Endometrium (tissue), 2 donors: Measurements from ENCODE around the gene MTMR3.

ENCODE experiments used
- FAIRE-seq: peaks from 2 replicates; lab custom pipeline; 2012; peaks lifted over from hg19 to GRCh38; lab: Jason Lieb, UNC
- donor health status: control.
- donor health status: control.

The MTMR3 gene

DNA sequence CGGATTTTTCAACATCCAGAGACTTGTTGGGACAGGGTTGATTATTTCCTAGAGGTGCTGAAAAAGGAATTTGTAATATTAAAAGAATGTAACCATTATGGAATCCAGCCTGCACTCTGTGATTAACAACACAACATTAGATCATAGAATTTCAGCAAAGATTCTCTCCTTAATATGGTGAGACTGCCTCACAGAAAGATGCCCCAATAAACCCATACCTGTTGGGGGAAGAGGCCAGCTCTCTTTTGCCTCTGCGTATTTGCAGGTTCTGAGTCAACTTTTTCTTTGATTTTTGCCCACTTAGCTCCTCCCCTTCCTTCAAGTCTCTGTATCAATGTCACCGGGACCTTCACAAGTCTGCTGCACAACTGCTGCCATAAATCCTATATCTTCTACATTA lies 12.4 kb upstream of the MTMR3 start:
- no peak for FAIRE-seq

DNA sequence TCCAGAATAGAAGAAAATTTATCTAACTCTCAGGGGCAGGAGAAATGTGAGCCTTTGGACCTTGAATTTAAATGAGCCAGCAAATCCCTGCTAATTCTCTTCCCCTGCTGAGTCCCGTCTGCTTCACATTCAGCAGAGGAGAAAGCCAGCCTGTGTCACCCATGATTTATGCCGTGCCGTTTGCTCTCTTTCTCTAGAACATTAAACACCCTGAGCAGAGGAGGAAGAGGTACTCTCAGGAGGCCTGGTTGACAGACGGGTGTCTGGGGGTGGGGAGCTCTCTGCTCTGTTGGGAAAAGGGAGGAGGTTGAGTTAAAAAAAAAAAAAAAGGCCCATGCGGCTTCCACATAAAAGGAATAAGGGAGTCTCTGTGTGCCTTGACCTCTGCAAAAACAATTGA lies 11.3 kb upstream of the MTMR3 start:
- no peak for FAIRE-seq

DNA sequence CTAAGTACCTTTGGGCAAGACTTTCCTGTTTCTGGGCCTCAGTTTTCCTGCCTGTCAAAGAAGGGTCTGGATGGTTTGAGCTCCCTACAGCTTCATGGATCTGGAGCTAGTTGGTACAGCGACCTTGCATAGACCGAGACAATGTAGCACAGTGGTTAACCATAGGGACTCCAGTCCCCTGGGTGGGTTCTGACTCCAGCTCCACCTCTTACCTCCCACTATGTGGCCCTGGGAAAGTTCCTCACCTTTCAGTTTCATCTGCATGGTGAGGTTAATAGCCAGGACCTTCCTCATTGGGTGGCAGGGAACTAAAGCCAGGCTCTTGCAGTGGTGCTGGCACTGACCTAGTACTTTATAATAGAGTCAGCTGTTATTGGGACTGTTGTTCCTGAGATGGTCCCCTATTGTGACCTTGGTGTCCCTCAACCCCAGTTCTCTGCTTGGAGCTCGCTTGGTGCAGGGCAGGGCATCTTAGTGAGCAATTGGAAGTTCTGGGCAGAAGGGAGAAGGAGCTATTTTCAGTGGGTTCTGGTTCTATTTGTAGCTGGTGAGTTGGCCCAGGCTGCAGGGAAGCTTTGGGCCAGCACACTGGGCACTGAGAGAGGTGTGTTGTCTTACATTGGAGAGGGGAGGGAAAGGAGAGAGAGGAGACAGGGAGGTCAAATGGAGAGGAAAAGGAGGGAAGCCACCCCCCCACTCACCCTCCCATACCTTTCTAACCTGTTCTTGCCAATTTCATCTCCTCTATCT lies 10.7 kb upstream of the MTMR3 start:
- no peak for FAIRE-seq

DNA sequence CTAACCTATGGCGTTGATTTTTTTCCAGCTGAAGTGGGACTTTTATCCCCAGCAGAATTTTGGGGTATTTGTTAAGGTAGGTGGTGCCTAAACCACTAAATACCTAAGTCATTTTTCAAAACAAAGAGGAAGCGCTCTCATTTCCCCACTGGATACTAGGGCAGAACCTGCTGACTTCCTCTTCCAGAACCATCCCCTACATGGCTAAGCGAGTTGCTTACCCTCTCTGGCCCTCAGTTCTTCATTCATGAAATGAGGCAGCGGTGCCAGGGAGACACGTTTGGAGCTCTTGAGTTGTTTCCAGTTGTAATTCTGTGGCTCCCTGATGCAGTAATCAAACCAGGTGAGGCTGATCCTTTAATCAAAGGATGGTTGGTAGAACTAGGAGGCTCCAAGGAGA lies 10.0 kb upstream of the MTMR3 start:
- FAIRE-seq: no peak

DNA sequence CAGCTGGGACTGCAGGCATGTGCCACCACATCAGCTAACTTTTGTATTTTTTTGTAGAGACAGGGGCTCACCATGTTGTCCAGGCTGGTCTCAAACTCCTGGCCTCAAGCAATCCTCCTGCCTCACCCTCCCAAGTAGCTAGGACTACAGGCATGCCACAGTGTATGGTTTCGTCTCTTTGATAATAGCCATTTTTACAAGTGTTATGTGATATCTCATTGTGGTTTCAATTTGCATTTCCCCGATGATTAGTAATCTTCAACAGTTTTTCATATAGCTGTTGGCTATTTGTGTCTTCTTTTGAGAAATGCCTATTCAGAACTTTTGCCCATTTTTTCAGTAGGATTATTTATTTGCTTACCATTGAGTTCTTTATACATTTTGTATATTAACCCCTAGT lies 9.0 kb upstream of the MTMR3 start:
- FAIRE-seq: no peak

DNA sequence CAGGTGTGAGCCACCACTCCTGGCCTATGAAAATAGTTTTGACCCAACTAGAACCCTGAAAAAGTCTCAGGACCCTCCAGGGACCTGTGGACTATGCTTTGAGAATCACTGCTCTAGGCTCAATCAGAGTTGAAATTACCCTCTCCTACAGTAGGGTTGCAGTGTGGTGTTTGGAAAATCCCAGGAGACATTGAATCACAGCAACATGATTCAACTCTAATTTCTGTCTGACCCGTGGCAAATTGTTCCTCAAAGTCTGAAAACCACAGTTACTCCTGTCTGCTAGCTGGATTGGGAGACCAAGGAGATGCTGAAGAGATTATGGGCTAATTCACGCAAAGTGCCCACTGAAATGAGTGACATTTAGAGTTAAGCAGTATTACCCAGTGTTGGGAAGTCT lies 5.4 kb upstream of the MTMR3 start:
- no peak for FAIRE-seq

DNA sequence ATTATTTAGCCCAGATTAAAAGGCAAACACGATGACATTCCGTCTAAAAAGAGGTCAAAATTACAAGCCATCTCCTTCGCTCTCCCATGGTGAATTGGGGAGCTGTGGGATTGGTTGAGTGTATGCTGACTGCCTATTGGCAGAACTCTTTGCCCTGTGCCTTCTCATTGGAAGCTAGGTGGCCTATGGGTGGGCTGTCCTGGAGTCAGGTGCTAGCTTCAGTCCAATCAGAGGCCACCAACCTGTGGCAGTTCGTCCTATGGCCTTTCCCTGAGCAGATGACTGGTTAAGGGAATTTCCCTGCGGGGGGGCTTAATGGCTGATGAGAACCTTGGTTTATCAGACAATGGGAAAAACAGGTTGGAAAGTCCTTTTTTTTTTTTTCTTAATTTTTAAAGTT lies 3.2 kb upstream of the MTMR3 start:
- FAIRE-seq: no peak

DNA sequence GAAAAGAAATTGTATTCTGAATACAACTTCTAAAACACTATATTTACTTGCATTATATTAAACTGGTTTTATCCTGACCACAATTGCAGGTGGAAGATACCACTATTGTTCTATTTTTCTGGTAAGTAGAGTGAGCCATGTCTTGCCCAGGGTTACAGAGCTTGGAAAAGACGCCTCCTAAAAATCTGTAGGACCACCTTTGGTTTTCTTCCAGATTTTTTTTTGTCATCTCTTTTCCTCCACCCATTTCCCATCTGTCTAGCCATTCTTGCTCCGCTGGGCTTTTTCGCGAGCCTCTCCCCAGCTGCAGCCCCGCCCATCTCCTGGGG lies 294 bp upstream of the MTMR3 start:
- no peak for FAIRE-seq

DNA sequence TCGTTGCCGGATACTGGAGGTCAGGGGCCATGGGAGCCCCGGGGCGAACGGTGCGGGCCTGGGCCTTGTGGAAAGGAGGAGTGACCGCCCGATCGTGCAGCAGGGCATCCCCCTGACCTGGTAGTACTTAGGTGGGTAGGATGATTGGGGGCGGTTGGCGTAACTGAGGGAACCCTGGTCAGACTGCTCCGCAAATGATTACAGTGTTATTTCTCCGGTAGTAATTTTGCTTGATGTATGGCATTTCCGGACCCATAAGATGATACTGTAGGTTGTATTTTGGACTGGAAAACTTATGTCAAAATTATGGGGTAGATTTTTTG lies 762 bp downstream of the MTMR3 start:
- FAIRE-seq: no peak

DNA sequence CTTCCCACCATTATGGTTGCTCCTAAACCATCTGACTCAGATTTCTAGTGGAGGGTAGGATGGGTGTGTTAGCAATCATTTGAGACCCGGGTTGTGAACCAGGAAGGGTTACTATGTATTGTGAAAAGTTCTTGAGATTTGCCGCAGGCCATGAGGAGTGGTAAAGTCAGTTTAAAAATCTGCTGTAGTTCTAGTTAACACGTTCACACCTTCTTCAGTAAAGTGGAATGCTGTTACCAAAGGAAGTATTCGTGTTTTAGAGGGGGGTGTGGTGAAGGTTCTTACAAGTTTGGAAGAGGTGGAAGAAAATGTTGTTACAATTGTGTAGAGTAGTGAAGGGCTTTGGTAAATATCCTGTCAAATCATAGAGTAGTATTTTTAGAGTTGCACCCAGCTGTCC lies 2.6 kb downstream of the MTMR3 start:
- peak; percentile 51 for FAIRE-seq

DNA sequence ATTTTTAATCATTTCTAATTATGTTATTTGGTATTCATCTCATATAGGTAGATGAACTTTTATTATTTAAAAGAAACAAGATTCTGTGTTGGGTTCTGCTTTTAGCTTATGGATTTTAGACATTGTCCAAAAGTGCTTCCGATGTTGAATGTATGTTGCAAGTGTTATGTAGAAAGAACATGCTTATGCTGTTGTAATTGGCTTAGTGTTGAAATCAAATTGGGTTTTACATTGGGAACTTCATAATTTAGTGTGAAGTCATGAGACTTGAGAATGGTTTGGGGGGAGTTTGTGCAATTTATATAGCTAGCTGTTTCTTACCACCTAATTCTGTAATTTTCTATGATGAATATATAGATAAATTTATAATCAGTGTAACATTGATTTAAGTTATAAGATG lies 3.6 kb downstream of the MTMR3 start:
- FAIRE-seq: peak; percentile 21

DNA sequence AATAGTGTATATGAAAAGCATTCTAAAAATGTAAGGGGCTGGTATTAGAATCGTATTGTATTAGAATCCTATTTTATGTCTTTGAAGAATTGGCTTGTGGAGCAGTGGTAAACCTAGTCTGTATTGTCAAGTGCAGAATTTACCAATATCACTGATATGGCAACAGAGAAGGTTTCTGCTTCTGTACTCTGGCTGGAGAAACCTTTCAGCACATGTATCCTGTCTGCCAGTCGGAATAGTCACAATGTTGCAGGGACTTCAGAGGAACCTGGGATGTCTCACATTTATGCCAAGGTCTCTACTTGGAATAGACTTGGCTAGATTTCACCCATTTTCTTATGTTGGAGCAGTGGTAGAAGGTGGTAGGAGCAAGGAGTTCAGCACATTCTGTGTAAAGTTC lies 4.4 kb downstream of the MTMR3 start:
- FAIRE-seq: no peak

DNA sequence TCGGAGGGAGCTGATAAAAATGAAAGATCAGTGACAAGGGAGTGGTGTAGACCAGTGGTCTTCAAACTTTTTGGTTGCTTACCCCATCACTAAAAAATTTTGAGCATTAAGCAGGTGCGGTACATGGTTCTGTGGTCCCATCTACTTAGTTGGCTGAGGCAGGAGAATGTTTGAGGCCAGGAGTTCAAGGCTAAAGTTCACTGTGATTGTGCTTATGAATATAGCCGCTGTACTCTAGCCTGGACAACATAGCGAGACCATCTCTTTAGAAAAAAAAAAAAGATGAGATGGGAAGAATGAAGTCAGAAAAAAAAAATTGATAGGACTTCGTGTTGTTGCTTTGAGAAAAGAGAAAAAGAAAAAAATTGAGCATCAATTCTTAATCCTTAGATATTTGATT lies 7.8 kb downstream of the MTMR3 start:
- no peak for FAIRE-seq

DNA sequence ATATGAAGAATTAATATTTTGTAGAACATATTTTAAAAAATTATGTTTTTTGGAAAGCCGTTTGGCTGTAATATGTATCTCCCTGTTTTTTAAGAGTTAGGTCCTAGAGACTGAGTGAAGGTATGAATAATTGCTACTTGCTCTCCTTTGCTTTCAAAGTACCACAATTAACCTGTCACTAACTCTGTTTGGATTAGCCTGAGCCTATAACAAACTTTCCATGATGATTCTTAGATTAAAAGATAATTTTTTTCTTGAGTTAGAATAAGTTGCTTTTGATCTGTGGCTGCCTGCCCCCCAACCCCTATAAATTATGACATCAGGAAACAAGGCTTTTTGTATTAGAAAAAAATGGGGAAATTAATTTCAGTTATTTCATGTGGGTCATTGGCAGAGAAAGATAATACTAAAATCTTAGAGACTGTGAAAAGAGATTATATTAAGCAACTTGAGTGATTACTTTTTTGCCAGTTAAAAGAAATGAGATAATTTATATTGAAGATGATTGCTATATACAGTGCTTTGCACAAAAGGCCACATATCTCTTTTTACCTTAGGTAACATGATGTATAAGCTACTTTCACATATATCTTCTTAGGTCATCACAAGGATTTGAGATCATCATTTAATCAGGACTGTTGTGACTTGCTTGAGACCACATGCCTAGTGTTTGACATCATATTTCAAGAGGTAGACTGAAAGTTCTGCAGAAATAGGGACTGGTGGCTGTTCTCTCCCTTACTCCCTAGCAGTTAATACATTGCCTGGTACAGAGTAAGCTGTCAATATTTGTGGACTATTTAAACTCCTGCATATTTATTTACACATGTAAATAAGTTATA lies 9.6 kb downstream of the MTMR3 start:
- no peak for FAIRE-seq

DNA sequence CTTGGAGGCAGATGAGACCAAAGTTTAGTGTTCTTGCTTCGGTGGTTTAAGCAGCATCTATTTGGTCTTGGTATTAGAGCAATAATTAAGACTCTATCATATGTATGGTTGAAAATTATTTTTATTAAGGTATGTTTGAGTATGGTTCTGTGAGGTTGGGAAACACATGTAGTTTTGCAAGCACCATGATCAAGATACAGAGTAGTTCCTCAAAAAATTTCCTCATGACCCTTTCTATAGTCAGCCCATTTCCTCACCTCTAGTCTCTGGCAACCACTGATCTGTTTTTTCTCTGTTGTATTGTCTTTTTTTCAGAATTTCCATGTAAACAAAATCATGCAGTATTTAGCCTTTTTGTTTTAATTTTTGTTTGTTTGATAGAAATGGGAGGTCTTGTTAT lies 18.4 kb downstream of the MTMR3 start:
- FAIRE-seq: peak; percentile 81

DNA sequence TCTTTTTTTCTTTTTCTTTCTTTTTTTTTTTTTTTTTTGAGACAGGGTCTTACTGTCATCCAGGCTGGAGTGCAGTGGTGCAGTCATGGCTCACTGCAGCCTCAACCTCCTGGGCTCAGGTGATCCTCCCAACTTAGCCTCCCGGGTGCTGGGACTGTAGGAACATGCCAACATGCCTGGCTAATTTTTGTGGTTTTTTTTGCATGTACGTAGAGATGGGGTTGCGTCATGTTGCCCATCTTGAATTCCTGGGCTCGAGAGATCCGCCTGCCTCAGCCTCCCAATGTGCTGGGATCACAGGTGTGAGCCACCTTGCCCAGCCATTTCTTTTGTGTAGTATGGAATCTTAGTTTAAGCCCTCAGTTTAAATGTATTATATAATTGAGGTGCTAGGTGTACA lies 20.4 kb downstream of the MTMR3 start:
- FAIRE-seq: no peak

DNA sequence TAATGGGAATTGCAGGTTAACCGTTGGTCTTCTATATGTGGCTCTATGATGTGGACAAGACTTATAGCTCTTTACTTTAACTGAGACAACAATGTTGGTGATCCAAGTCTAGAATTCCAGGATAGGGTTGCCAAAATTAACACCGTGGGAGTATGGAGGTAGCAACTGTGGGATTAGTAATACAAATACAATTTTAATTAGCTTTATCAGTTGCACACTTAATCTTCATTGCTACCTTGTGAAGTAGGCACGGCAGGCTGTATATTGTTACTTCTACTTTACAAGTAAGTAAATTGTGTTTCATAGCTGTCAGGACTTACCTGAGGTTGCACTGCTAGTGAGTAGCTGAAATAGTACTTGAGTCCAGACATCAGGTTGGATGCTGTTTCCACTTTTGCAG lies 21.0 kb downstream of the MTMR3 start:
- FAIRE-seq: no peak

DNA sequence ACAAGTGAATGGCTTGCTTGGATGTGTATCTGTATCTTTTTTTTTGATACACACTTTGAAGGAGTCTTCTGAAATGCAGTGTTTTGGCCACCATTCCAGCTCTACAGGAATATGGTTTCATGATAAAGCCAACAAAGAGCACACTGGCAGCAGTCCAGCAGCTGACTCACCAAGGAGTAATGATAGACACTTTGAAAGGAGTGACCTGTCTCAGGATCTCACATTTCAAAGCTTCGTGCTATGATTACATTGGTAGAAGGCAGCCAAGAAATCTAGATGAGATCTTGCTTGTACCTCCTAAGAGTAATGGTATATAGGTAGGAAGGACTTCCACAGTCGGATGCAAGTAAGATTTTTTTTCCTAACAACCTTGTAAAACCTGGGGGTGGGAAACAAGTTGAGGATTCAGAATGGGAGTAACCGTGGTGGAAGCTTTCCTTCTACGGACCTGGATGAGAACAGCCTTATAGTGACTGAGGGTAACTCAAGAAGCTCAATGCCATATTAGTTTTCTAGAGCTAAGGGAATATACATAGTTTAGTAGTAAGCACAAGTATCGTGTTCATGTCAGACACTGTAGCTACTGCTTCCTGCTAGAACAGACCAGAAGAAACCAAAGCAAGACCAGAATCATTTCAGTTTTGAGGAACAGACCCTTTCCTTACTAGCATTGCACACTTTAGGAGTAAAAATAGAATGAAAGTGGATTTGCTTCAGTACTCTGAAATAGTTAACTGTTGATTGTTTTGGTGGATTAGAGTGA lies 25.0 kb downstream of the MTMR3 start:
- FAIRE-seq: no peak

DNA sequence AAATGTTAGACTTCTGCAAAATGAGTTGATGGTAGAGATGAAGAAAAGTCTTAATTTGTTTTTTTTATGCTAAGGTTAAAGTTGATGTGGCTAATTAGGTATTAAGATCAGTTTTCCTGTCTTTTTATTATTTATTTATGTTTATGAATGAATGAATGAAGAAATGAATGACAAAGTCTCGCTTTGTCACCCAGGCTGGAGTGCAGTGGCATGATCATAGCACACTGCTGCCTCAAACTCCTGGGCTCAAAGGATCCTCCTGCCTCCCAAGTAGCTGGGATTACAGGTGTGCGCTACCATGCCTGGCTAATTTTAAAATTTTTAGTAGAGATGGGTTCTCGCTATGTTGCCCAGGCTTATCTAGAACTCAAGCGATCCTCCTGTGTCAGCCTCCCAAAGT lies 29.2 kb downstream of the MTMR3 start:
- no peak for FAIRE-seq

DNA sequence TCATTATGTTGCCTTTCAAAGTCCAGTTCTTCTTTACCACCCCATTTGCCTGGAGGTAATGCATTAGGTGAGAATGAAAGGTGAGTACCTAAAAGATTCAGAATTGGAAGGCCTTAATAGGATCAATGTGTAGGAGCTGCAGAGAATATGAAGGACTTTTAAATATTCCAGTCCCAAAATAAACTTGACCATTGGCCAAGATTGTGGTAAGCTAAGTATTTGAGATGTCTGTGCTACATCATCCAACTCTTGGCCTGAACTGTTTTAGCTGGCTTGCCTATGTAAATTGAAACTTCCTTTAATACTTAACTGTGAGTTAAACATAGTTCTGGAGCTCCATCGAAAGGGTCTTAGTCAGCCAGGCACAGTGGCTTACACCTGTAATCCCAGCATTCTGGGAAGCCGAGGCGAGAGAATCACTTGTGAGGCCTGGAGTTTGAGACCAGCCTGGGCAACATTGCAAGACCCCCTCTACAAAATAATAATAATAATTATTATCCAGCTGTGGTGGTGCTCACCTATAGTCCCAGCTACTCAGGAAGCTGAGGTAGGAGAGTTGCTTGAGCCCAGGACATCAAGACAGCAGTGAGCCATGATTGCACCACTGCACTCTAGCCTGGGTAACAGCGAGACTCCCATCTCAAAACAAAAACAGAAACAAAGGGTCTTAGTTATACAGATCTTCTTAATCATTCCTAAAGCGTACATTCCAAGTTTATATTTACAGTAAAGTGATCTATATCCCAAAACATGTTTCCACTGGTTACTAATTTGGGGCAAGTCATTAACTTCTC lies 29.8 kb downstream of the MTMR3 start:
- no peak for FAIRE-seq

DNA sequence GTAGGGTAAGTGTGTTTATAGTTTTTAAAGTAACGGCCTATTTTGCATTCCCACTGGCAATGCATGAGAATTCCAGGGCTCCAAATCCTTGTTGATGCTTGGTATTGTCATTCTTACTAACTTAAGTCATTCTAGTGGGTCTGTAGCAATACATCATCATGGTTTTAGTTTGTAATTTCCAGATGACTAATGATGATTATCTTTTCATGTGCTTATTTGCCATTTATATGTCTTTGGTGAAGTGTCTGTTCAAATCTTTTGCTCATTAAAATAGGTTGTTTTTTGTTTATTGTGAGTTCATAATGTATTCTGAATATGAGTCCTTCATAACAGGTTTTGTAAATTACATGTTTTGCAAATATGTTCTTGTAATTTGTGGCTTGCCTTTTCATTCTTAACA lies 31.2 kb downstream of the MTMR3 start:
- peak; percentile 91 for FAIRE-seq

DNA sequence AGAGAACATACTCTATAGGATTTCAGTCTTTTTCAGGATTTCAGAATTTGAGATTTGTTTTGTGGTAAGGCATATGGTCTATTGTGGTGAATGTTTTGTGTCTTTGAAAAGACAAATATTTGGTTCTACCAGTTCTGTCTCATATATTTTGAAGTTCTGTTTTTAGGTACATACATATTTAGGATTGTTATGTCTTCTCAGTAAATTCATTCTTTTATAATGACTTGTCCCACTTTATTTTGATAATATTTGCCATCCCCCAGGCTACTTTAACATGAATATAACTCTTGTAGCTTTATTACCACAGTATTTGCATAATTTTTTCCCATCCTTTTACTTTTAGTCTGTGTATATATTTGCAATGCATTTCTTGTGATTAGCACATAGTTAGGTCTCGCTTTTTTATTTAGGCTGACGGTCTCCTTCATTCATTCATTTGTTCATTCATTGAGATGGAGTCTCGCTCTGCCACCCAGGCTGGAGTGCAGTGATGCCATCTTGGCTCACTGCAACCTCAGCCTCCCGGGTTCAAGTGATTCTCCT lies 32.1 kb downstream of the MTMR3 start:
- no peak for FAIRE-seq
